HG03571 (cell line): ENCODE measurements around the gene ROBO3.

Source experiments
- ATAC-seq: cut with Tn5 transposase; IDR thresholded peaks from one replicate; pipeline ENCODE4 v1.9.1; 2021; ENCODE audit not compliant: unreplicated experiment

The ROBO3 gene, protein sequence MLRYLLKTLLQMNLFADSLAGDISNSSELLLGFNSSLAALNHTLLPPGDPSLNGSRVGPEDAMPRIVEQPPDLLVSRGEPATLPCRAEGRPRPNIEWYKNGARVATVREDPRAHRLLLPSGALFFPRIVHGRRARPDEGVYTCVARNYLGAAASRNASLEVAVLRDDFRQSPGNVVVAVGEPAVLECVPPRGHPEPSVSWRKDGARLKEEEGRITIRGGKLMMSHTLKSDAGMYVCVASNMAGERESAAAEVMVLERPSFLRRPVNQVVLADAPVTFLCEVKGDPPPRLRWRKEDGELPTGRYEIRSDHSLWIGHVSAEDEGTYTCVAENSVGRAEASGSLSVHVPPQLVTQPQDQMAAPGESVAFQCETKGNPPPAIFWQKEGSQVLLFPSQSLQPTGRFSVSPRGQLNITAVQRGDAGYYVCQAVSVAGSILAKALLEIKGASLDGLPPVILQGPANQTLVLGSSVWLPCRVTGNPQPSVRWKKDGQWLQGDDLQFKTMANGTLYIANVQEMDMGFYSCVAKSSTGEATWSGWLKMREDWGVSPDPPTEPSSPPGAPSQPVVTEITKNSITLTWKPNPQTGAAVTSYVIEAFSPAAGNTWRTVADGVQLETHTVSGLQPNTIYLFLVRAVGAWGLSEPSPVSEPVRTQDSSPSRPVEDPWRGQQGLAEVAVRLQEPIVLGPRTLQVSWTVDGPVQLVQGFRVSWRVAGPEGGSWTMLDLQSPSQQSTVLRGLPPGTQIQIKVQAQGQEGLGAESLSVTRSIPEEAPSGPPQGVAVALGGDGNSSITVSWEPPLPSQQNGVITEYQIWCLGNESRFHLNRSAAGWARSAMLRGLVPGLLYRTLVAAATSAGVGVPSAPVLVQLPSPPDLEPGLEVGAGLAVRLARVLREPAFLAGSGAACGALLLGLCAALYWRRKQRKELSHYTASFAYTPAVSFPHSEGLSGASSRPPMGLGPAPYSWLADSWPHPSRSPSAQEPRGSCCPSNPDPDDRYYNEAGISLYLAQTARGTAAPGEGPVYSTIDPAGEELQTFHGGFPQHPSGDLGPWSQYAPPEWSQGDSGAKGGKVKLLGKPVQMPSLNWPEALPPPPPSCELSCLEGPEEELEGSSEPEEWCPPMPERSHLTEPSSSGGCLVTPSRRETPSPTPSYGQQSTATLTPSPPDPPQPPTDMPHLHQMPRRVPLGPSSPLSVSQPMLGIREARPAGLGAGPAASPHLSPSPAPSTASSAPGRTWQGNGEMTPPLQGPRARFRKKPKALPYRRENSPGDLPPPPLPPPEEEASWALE (N-terminal part only)

DNA sequence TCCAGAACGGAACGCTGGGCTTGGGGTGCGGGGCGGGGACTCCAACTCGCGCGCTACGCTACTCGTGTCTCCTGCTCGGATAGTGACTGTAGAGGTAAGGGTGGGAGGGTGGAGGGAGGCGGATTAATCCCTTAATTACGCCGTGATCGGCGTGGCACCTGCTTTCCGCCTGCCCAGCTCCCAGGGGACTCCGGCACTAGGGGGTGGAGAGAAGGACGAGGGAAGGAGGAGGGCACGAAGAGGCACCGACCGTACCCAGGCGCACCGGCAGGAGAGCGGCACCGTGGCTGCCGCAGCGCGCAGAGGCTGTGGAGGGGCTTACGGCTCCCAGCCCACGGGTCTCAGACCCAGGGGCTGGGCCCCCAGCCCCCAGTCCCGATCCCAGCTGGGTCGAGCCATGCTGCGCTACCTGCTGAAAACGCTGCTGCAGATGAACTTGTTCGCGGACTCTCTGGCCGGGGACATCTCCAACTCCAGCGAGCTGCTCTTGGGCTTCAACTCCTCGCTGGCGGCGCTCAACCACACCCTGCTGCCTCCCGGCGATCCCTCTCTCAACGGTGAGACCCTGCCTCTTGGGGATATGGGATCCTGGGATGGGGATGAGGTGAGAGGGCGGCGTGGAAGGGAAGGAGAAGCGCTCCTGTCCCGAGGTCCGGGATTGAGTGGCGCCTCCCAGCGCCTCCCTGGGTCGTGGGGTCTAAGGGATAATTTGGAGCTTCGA is at the start of gene ROBO3:
ROBO3 (plus strand) TSS at position 252 of the 721 bp plus-strand sequence; CDS start at position 398, 146 bp downstream.
- no peak for ATAC-seq

- no peak for ATAC-seq
Measured at GRCh38 chr11:124817036-124817435, 48.2 kb upstream of the ROBO3 start.

- ATAC-seq, result no peak
Measured at GRCh38 chr11:124821995-124822730, 43.1 kb upstream of the ROBO3 start.

DNA sequence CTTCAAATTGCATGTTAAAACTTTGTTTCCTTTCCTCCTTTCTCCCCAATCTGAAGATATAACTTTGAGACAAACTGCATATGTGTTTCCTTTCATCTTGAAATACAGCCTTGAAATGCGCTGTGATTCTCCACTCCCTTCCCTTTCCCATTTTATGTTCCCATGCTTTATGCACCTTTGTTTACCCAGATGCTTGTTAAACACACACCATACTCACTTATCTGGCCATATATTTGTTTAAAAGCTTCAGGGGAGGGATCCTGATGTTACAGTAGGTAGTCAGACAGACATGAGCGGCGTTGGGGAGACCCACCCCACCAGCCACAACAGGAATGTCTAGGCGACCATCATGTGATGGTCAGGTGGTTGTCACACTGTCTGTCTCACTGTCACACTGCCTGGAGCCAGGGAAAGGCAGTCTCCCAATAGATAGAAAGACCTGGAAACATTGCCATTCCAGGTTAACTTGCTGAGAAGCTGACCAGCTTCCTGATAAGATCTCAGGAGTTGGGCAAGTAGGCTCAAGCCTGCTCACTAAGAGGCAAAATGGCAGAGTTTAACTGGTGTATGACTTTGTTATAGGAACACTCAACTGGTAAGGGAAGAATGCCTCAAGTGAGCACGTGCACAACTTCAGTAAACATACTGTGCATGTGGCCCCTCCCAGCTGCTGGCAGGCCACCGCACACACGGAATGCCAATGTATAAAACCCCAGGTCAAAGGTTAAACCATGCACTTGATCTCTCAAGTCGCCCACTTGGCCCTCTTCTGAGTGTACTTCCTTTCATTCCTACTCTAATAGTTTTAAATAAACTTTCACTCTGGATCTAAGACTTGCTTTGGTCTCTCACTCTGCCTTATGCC is 41.5 kb upstream of the ROBO3 start:
- ATAC-seq, result no peak

DNA sequence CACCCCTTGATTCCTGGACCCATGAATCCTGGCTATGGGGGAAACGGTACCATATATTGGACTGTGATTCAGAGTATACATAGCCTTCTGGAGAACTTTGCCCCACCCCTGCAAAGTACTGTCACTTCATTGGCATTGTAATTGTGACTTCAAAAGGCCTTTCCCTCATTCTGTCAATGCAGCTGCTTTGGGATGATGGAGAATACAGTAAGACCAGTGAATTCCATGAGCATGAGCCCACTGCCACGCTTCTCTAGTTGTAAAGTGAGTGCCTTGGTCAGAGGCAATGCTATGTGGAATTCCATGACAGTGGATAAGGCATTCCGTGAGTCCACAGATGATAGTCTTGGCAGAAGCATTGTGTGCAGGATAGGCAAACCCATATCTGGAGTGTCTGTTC is 39.4 kb upstream of the ROBO3 start:
- no peak for ATAC-seq

- no peak for ATAC-seq
Measured at GRCh38 chr11:124829986-124830385, 35.2 kb upstream of the ROBO3 start.

DNA sequence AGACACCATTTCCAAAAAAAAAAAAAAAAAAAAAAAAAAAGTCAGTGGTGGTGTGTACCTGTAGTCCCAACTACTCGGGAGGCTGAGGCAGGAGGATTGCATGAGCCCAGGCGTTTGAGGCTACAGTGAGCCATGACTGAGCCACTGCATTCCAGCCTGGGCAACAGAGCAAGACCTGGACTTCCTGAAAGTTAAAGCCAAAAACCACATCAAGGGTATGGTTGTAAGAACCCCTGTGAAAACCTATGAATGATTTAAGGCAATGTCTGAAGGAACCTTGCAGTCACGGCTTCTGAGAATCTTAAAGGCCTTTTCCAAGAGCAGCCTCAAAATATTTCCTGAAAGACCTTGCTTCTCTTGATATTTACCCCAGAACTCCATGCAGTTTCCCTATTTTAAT is 34.5 kb upstream of the ROBO3 start:
- no peak for ATAC-seq

- no peak for ATAC-seq
Measured at GRCh38 chr11:124831897-124832296, 33.3 kb upstream of the ROBO3 start.

DNA sequence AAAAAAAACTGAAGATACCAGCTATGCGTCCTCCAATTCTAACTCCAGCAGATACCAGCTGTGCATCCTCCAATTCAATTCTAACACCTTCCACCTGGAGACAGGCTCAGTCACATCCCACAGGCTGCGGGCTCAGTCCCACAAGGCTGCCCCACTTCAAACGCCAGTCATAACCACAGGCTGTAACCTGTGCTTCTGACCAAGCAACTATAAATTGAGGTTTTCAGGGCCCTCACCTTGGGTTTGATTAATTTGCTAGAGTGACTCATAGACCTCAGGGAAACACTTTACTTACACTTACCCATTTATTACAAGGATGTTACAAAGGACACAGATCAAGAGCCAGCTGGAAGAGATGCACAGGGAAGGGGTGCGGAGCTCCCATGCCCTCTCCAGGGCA is 32.7 kb upstream of the ROBO3 start:
- ATAC-seq, result no peak

GRCh38 chr11:124834526-124835180 is 30.6 kb upstream of the ROBO3 start:
- no peak for ATAC-seq

DNA sequence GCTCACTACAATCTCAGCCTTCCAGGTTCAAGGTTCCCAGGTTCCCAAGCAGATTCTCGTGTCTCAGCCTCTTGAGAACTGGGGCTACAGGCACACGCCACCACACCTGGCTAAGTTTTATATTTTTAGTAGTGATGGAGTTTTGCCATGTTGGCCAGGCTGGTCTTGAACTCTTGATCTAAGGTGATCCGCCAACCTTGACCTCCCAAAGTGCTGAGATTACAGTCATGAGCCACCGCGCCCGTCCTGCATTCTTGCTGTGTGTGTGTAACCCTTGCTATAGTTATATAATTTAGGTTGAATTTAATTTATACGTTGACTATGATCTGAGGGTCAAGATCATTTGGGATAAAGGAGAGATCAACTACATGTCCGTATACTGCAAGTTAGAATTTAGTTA is 29.3 kb upstream of the ROBO3 start:
- ATAC-seq, result no peak

DNA sequence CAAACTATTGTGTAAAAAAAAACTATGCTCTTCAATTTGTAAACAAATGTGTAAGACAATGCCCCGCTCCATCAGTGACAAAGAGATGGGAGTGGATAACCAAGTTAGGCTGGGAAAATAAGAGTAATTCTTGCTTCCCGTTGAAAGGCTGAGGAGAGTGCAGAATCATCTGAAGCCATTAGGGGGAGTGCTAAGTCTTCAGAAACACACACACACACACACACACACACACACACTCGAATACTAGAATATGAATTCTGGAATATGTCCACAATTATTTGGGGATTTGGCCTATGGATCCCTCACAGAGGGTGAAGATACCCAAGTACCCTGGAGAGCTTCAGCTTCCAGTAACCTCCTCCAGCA is 27.8 kb upstream of the ROBO3 start:
- ATAC-seq, result no peak

- no peak for ATAC-seq
Measured at GRCh38 chr11:124838805-124839127, 26.5 kb upstream of the ROBO3 start.

GRCh38 chr11:124839128-124839971 is 25.9 kb upstream of the ROBO3 start:
- no peak for ATAC-seq

DNA sequence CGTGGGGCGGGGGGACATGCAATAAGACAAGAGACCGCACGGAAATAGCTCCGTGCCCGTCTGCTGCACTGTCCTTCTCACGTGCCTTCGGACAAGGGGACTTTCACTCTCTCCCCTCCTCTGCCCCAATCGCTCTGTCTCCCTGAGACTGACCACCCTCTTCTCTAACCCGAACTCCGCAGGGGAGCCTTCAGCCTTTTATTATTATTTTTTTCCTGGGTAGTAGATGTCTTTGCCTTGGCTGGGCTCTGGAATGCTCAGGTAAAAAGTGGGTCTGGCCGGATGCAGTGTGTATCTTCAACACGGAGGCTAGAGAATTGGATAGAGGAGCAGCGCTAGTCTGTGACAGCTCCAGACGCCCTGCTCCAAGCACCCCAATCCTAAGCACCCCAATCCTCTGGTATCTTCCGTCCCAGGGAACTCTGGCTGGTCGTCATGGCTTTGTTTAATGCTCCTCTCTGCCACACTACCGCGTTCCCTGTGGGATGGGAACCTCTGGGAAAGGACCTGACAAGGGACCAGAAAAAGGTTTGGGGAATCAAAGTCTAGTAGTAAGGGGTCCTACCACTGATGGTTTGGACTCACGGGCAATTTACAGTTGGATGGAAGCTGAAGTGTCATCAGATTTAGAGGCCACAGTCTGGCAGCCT is 25.1 kb upstream of the ROBO3 start:
- ATAC-seq, result no peak

GRCh38 chr11:124840666-124841065 is 24.6 kb upstream of the ROBO3 start:
- ATAC-seq, result no peak

- ATAC-seq, result no peak
Measured at GRCh38 chr11:124841201-124841600, 24.0 kb upstream of the ROBO3 start.
